NCI-H2196 (cell line): ENCODE data around the gene BPIFB4.

Experiments
- DNase-seq: peaks from one replicate; lab custom pipeline; 2025; ENCODE audit not compliant: unreplicated experiment; lab: John Stamatoyannopoulos, UW

BPIFB4 gene

GRCh38 chr20:33084722-33085121, 5.3 kb downstream of the BPIFB4 start:
- DNase-seq, result no peak

- no peak for DNase-seq
Observed at GRCh38 chr20:33086052-33086722, 6.7 kb downstream of the BPIFB4 start.

GRCh38 chr20:33091147-33091546, 11.7 kb downstream of the BPIFB4 start:
- DNase-seq, result no peak

- DNase-seq, result no peak
Observed at GRCh38 chr20:33091693-33092092, 12.2 kb downstream of the BPIFB4 start.

- no peak for DNase-seq
Observed at GRCh38 chr20:33092361-33092760, 12.9 kb downstream of the BPIFB4 start.

- no peak for DNase-seq
Observed at GRCh38 chr20:33093074-33093473, 13.6 kb downstream of the BPIFB4 start.

- DNase-seq, result no peak
Observed at GRCh38 chr20:33093582-33093981, 14.1 kb downstream of the BPIFB4 start.

- DNase-seq, result no peak
Observed at GRCh38 chr20:33095249-33095648, 15.8 kb downstream of the BPIFB4 start.

GRCh38 chr20:33095902-33096584, 16.6 kb downstream of the BPIFB4 start:
- DNase-seq, result peak; percentile 69

GRCh38 chr20:33097001-33097400, 17.6 kb downstream of the BPIFB4 start:
- DNase-seq, result no peak

- no peak for DNase-seq
Observed at GRCh38 chr20:33099843-33100538, 20.5 kb downstream of the BPIFB4 start.

- no peak for DNase-seq
Observed at GRCh38 chr20:33103556-33103955, 24.1 kb downstream of the BPIFB4 start.

GRCh38 chr20:33104336-33104735, 24.9 kb downstream of the BPIFB4 start:
- DNase-seq, result no peak

- no peak for DNase-seq
Observed at GRCh38 chr20:33105316-33105924, 26.0 kb downstream of the BPIFB4 start.

- DNase-seq, result peak; percentile 60
Observed at GRCh38 chr20:33106058-33106620, 26.7 kb downstream of the BPIFB4 start.

GRCh38 chr20:33108661-33109060, 29.2 kb downstream of the BPIFB4 start:
- DNase-seq, result no peak

GRCh38 chr20:33110147-33110825, 30.8 kb downstream of the BPIFB4 start:
- no peak for DNase-seq

- no peak for DNase-seq
Observed at GRCh38 chr20:33111306-33111705, 31.9 kb downstream of the BPIFB4 start.

- DNase-seq, result no peak
Observed at GRCh38 chr20:33112547-33113386, 33.3 kb downstream of the BPIFB4 start.

- DNase-seq, result no peak
Observed at GRCh38 chr20:33113387-33113908, 34.0 kb downstream of the BPIFB4 start.
